Activated naive CD4-positive, alpha-beta T cell treated with Interleukin-2 at 50 U/mL for 16 hours (primary cell): ENCODE measurements around the gene RAD51B.

Source experiments
- DNase-seq: peaks from one replicate; pipeline ENCODE4 v3.0.0-alpha.2; 2020

The RAD51B gene

DNA sequence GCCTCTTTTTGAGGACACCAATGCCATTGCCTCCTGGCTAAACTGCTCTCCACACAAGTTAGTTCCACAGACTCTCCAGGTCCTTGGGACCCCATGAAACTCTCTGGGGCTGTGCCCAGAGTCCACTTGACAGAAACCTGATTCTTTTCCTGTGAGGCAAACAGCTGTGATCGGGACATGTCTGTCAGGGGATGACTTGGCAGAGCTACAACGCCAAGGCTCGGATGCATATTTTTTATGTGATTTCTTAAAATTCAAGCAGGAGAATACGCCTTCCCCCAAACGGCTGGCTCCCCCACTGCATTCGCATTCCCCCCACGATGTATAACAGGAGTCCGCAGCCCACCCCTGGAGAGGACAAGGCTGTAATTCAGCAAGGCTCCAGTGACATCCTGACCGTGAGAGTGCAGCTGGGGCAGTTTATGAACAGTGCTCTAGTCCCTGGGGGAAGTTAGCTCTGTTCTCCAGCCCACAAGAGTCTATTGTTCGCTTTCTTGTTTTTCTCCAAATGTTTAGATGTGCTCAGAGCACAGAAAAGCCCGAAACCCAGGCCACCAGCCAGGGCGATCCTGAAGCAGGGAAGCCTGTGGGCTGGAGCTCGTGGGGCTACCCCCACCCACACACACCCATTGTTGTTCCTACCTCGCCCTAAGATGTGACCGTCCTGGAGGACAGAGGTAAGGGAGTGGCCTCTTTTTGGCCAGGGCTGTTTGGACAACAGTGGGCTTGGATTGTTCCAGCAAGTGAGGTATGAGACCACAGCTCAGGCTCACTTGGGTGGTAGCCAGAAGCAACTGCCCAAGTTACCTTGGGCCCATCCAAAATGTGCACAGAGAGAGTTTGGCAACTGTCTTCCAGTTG, 813.8 kb downstream of the RAD51B start:
- no peak for DNase-seq

- DNase-seq: no peak
Measured at GRCh38 chr14:68634332-68634731, 814.8 kb downstream of the RAD51B start.

DNA sequence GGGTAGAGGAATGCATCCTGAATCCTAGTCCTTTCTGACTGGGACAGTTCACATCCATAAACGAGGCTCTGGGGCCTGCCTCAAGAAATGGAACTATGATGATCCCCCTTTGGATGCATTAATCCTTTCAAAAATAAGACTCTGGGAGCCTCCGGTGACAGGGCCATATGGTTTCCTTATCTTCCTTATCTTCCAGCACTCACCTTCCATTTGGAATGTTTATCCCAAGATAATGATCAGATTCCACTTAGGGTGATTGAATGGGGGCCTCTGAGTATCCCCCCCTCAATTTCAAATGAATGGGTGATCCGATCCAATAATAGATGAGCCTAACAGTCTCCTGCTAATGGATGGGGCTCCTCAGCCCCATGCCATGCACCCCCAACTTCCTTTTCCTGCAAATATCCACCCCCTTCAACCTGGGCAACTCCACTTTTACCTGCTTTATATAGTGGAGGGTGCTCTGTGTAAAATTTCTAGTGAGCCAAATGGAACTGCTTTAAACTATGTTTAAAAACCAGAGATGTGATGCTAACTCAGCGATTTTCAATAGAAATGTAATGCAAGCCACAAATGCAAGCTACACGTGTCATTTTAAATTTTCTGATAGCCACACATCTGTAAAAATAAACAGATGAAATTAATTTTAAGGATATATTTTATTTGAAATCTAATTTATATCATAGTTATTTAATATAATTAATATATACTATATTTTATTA, 815.5 kb downstream of the RAD51B start:
- DNase-seq: no peak

DNA sequence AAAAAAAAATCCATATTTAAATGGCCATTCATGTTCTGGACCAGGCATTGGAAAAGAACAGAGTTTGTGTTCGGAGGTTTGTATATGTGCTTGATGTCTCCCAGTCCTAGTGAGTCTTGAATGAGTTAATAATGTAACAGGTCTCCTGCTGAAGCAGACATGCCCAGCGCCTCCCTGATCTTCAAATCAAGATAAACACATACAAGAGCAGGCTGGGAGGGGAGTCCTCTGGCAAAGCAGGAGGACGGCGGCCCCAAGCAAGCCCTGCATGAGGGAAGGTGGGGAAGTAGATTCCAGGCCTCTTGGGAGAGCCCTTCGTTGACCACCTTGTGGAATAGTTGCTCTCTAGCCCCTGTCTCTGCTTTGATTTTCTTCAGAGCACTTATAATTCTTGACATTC, 817.0 kb downstream of the RAD51B start:
- no peak for DNase-seq

DNA sequence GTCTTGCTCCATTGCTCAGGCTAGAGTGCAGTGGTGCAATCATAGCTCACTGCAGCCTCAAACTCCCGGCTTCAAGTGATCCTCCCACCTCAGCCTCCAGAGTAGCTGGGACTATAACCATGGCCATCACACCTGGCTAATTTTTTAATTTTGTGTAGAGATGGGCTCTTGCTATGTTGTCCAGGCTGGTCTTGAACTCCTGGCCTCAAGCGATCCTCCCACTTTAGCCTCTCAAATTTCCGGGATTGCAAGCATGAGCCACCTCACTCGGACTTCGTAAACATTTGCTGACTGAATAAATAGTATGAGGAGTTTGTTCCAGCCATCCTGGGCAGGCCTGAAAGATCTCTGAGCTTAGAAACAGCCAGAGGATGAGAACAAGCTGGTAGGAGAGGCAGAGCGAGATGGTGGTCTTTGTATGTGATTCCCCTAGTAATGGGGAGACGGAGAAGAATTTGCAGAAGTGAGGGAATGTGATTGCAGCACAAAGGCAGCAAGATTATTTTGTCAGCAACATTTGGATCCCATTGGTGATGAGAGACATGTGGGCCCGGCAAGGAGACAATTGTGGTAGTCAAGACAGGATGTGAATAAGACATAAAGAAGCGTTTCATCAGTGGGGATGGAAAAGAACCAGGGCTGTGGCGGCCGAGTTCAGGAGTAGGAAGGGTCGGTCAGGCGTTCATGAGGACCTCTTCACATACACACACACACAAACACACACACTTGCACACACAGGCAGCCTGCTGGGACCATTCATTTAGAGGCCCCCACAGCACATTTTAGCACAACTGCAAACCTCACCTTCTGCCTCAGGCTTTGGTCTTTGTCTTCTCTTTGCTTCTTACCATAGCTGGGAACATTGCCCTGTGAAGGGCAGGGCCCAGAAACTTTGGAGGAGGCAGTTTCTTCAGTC, 817.8 kb downstream of the RAD51B start:
- no peak for DNase-seq

DNA sequence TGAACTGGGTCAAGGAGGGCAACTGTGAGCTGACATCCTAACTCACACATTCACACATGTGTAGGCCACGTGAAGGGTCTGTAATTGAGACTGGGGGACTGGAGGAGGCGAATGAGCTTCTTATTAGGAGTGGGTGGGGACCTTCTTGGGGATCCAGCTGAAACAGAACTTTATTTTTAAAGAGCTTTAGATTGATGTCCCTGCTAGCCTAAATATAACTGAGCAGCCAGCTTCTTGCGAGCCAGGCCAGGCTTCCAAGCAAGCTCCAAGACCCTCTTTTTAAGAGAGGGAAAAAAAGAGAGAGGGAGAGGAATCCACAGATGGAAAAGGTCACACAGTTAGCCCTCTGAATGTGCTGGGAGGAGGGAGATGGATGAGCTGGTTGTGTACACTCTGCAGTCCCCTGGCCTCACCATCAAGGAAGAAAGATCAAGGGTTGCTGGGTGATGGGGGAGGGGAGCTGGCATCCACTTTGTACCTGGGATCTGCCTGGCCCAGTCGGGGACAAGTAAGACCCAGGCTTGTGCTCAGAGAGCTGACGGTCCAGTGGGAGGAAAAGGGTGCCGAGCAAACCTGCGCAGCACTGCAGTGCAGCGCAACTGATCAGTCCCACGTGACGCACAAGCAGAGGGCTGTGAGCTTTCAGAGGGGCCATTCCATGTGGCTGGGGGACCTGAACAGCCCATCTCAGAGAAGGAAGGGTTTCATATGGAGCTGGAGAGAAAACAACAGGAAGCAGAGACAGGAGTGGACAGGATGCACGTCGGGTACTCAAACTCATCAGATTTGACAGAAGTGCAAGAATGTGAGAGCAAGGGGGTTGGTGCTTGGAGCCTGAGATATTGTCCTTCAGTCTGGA, 818.8 kb downstream of the RAD51B start:
- no peak for DNase-seq

GRCh38 chr14:68639000-68639757, 819.6 kb downstream of the RAD51B start:
- DNase-seq: no peak

DNA sequence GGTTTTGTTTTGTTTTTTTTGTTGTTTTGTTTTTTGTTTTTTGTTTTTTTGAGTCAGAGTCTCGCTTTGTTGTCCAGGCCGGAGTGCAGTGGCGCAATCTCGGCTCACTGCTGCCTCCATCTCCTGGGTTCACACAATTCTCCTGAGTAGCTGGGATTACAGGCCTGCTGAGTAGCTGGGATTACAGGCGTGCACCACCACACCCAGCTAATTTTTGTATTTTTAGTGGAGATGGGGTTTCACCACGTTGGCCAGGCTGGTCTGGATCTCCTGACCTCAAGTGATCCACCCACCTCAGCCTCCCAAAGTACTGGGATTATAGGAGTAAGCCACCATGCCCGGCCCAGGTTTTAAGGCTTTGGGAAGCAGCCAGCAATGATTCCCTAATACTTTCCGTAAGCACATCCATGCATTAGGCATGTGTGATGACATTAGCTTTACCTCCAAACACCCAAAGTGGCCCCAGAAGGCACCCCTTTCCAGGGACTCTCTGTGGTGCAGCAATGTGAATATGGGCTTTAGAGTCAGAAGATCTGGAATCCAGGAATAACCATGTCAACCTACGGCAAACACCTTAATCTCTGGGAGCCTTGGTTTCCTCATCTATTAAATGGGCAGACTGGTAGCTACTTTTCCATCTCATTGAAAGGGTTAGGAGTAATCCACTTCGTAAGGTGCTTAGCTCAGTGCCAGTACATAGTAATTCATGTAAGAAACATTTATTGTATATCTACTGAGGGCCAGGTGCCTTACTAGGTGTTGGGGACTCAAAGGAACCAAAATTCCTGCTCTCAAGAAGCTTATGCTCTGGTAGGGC, 820.4 kb downstream of the RAD51B start:
- DNase-seq: no peak

DNA sequence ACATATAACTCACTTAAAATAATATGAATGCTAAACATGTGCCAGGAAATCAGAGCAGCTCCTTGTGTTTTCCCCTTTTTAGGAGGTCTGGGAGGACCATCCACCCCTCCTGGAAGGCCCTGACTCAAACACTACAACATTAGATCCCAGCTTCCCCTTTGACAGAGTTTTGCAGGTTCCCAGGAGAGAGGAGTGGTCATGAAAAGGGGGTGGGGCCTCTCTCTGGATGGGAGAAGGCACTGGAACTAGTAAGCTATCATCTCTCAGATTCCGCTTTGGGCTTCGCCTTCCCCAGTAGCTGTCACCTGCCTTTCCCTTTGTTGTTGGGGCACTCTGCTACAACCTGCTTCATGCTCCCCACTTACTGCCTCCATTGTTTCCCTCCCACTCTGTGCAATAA, 824.1 kb downstream of the RAD51B start:
- no peak for DNase-seq

DNA sequence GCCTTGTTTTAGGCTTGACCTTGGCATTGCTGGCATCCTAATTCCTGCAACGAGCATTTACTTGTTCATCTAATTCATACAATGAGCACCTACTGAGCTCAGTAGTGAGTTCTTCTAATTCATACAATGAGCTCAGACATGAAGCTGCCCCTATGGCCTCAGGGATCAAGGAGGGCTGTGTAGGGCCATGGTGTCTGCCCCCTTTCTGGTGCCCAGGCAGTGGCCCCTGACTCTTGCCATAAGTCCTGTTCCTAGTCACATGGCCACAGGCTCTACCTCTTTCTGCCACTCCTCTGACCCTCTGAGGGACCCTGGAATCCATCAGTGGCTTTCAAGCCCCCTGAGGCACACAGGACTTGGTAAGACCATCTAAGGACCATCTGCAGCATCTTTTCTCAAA, 824.5 kb downstream of the RAD51B start:
- no peak for DNase-seq

GRCh38 chr14:68645371-68645770, 825.8 kb downstream of the RAD51B start:
- DNase-seq: no peak

GRCh38 chr14:68649476-68650189, 830.1 kb downstream of the RAD51B start:
- no peak for DNase-seq

DNA sequence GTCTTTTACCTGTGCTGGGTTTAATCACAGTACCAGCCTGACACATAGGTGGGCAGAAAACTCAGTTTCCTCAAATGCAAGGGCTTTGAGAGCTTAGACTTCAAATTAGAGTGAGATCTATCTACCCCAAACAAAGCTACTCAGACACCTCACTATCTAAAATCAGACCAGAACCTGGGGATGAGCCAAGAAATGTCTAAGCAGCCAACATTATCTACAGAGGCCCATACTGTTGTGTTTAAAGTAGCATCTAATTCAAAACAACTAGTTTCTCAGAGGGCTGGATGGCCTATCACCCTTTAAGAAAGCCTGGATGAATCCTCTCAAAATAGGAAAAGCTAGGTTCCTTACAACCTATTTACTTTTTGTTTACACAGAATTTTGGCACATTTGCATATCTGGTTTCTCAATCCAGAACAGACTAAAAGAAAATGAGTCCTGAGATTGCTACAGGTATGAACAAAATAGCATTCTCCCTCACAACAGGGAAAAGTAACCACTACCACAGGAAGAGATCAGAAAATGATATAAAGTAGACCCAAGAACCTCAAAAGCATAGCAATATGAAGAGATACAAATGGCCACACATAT, 830.9 kb downstream of the RAD51B start:
- DNase-seq: no peak

DNA sequence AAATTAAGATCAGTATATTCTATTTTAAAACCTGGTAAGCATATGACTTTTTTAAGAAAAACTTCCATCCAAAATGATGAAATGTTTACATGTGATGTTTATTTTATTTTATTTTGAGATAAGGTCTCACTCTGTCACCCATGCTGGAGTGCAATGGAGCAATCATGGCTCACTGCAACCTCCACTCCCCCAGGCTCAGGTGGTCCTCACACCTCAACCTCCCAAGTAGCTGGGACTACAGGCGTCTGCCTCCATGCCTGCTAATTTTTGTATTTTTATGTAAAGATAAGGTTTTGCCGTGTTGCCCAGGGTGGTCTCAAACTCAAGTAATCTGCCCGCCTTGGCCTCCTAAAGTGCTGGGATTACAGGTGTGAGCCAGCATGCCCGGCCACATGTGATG, 831.5 kb downstream of the RAD51B start:
- no peak for DNase-seq

GRCh38 chr14:68651652-68652432, 832.3 kb downstream of the RAD51B start:
- no peak for DNase-seq

DNA sequence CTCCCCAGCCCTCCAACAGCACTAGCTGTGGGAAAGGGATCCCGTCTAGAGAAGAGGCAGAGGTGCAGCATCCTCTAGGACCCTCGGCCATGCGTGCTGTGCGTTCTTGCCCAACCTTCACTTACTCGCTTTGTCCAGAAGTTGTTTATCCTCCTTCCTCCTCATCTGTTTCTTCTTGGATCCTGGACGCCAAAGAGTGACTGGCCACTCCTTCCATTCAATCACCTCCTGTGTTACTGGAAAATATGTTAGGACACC, 832.8 kb downstream of the RAD51B start:
- no peak for DNase-seq

GRCh38 chr14:68653108-68653507, 833.5 kb downstream of the RAD51B start:
- no peak for DNase-seq

GRCh38 chr14:68653804-68654203, 834.2 kb downstream of the RAD51B start:
- DNase-seq: no peak

DNA sequence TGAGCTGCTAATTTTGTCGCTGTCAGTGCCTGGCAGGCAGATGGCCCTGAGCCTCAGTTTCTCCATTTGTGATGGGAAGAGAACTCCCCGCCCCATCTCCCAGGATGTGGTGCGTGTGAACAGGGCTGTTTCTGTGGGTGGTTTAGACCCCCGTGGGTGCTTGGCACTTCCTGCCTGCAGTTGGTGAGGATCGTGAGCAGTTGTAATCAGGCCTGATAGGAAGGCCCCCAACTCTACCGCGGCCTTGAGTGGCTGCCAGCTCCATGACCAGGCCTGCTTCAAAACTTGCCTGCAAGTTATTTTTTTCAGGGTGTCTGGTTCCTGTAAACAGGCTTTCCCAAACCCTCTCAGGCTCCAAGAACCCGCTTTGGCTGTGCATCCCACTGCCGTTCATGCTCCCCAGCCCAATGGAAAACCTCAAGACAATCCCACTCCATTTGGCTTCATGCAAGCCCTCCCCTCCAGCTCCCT, 834.9 kb downstream of the RAD51B start:
- DNase-seq: no peak
